GM20431 (cell line): Measurements from ENCODE around the gene ELMO2.

ENCODE experiments used
- in situ Hi-C: fragments of 300-500 bp; cut with MseI, MboI; formaldehyde crosslinking; loops from one replicate; pipeline ENCODE4 v1.15.0; 2020; ENCODE audit warnings: low sequenced_read_pairs; ENCODE audit not compliant: unreplicated experiment

Gene ELMO2

GRCh38 chr20:46406200-46406985 lies at the start of gene ELMO2:
Gene ELMO2 (minus strand): TSS chr20:46406615. CDS start chr20:46394482, 12,133 bp downstream.
- in situ Hi-C loops, result no loop called here

- in situ Hi-C loops, result no loop called here
Observed at GRCh38 chr20:46455729-46456128, 49.3 kb upstream of the ELMO2 start.

GRCh38 chr20:46446851-46447250 lies 40.4 kb upstream of the ELMO2 start:
- in situ Hi-C loops, result no loop called here

- in situ Hi-C loops, result no loop called here
Observed at GRCh38 chr20:46439837-46440236, 33.4 kb upstream of the ELMO2 start.

GRCh38 chr20:46438156-46438750 lies 31.8 kb upstream of the ELMO2 start:
- in situ Hi-C loops, result no loop called here

- in situ Hi-C loops, result no loop called here
Observed at GRCh38 chr20:46435146-46435545, 28.7 kb upstream of the ELMO2 start.

GRCh38 chr20:46434597-46434996 lies 28.2 kb upstream of the ELMO2 start:
- in situ Hi-C loops, result no loop called here

GRCh38 chr20:46433051-46433450 lies 26.6 kb upstream of the ELMO2 start:
- in situ Hi-C loops, result no loop called here

GRCh38 chr20:46430921-46431712 lies 24.7 kb upstream of the ELMO2 start:
- in situ Hi-C loops, result no loop called here

- in situ Hi-C loops, result no loop called here
Observed at GRCh38 chr20:46427384-46427783, 21.0 kb upstream of the ELMO2 start.

GRCh38 chr20:46423882-46424482 lies 17.6 kb upstream of the ELMO2 start:
- in situ Hi-C loops, result no loop called here

- in situ Hi-C loops, result no loop called here
Observed at GRCh38 chr20:46423342-46423741, 16.9 kb upstream of the ELMO2 start.

- in situ Hi-C loops, result no loop called here
Observed at GRCh38 chr20:46420878-46421277, 14.5 kb upstream of the ELMO2 start.

- in situ Hi-C loops, result no loop called here
Observed at GRCh38 chr20:46419882-46420281, 13.5 kb upstream of the ELMO2 start.

GRCh38 chr20:46416839-46417238 lies 10.4 kb upstream of the ELMO2 start:
- in situ Hi-C loops, result no loop called here

GRCh38 chr20:46416421-46416820 lies 10.0 kb upstream of the ELMO2 start:
- in situ Hi-C loops, result no loop called here

GRCh38 chr20:46415773-46416172 lies 9.4 kb upstream of the ELMO2 start:
- in situ Hi-C loops, result no loop called here

- in situ Hi-C loops, result no loop called here
Observed at GRCh38 chr20:46414608-46415007, 8.2 kb upstream of the ELMO2 start.

- in situ Hi-C loops, result no loop called here
Observed at GRCh38 chr20:46411637-46412036, 5.2 kb upstream of the ELMO2 start.

GRCh38 chr20:46408281-46408731 lies 1.9 kb upstream of the ELMO2 start:
- in situ Hi-C loops, result no loop called here

- in situ Hi-C loops, result no loop called here
Observed at GRCh38 chr20:46407671-46407996, 1.2 kb upstream of the ELMO2 start.
